ENCODE results near the gene MPP7. TPM values are rescaled to one million over a fixed set of nuclear protein-coding genes. Genes with fewer than 3 reads are reported as not detected.

MPP7 gene
- total RNA-seq, 1 donor from 2014 or later = 11.8 TPM

- Mint-ChIP-seq H3K27me3 (peaks cover 51% of the 10 kb centered on the region), H3K36me3 (no peaks in the 10 kb centered on the region), H3K9me3 (no peaks in the 10 kb centered on the region), H3K27ac (no peak overlapping the region), H3K4me1 (ENCODE audit: unreplicated experiment) (peaks cover 5% of the 10 kb centered on the region), H3K4me3 (no peak overlapping the region)
- no peak for DNase-seq (ENCODE audit: extremely low spot score, unreplicated experiment)
- TF ChIP-seq CTCF (conservative IDR thresholded peaks at IDR 0.05) = no peak
Observed at GRCh38 chr10:28307267-28307666, 4.4 kb upstream of the MPP7 start.

GRCh38 chr10:28305553-28305952 lies 2.7 kb upstream of the MPP7 start:
- no peak overlapping the region for H3K4me3 Mint-ChIP-seq
- H3K27ac Mint-ChIP-seq = no peak overlapping the region
- TF ChIP-seq CTCF (conservative IDR thresholded peaks at IDR 0.05) = no peak
- H3K9me3 Mint-ChIP-seq = no peaks in the 10 kb centered on the region
- peaks cover 51% of the 10 kb centered on the region for H3K27me3 Mint-ChIP-seq
- H3K4me1 Mint-ChIP-seq (ENCODE audit: unreplicated experiment) = peaks cover 9% of the 10 kb centered on the region
- H3K36me3 Mint-ChIP-seq = no peaks in the 10 kb centered on the region
- DNase-seq (ENCODE audit: extremely low spot score, unreplicated experiment) = no peak

- no peak for TF ChIP-seq CTCF (conservative IDR thresholded peaks at IDR 0.05)
- Mint-ChIP-seq H3K27ac (peak overlapping the region; percentile 89), H3K36me3 (no peaks in the 10 kb centered on the region), H3K27me3 (peaks cover 44% of the 10 kb centered on the region), H3K9me3 (no peaks in the 10 kb centered on the region), H3K4me1 (ENCODE audit: unreplicated experiment) (peaks cover 9% of the 10 kb centered on the region), H3K4me3 (peak overlapping the region; percentile 93)
- no peak for DNase-seq (ENCODE audit: extremely low spot score, unreplicated experiment)
Observed at GRCh38 chr10:28304032-28304571, 1.2 kb upstream of the MPP7 start.

- no peak for DNase-seq (ENCODE audit: extremely low spot score, unreplicated experiment)
- Mint-ChIP-seq H3K4me1 (ENCODE audit: unreplicated experiment) (peaks cover 9% of the 10 kb centered on the region), H3K27me3 (peaks cover 32% of the 10 kb centered on the region)
Observed at GRCh38 chr10:28302012-28302637, 739 bp downstream of the MPP7 start.

GRCh38 chr10:28300027-28300426 lies 2.8 kb downstream of the MPP7 start:
- TF ChIP-seq CTCF (conservative IDR thresholded peaks at IDR 0.05) = no peak
- Mint-ChIP-seq H3K27ac (no peak overlapping the region), H3K27me3 (peaks cover 12% of the 10 kb centered on the region), H3K9me3 (no peaks in the 10 kb centered on the region), H3K4me3 (peak overlapping the region; percentile 23), H3K4me1 (ENCODE audit: unreplicated experiment) (peaks cover 13% of the 10 kb centered on the region), H3K36me3 (no peaks in the 10 kb centered on the region)
- DNase-seq (ENCODE audit: extremely low spot score, unreplicated experiment) = no peak

More at GRCh38 chr10:28302012-28302637, 739 bp downstream of the MPP7 start:
- Mint-ChIP-seq H3K4me3 (peak overlapping the region; percentile 89), H3K36me3 (no peaks in the 10 kb centered on the region), H3K9me3 (no peaks in the 10 kb centered on the region), H3K27ac (peak overlapping the region; percentile 80)
- no peak for TF ChIP-seq CTCF (conservative IDR thresholded peaks at IDR 0.05)
